Measurements from ENCODE around the gene PSMB10.

Gene PSMB10

GRCh38 chr16:67944690-67945391, 8.2 kb upstream of the PSMB10 start:
- no peaks in the 10 kb centered on the region for H3K9me3 ChIP-seq (ENCODE audit: severe bottlenecking)
- H3K4me1 ChIP-seq (ENCODE audit: insufficient read depth, poor library complexity, severe bottlenecking), result no peaks in the 10 kb centered on the region

GRCh38 chr16:67943619-67944504, 7.2 kb upstream of the PSMB10 start, which contains the start of gene LCAT:
Gene LCAT (minus strand): TSS chr16:67944120. CDS start chr16:67944101, 19 bp downstream.
- H3K9me3 ChIP-seq (ENCODE audit: severe bottlenecking), result no peaks in the 10 kb centered on the region
- peaks cover 74% of the 10 kb centered on the region for H3K36me3 ChIP-seq (ENCODE audit: low read depth)
- ATAC-seq (ENCODE audit: low read depth) (no peak), DNase-seq (ENCODE audit: low spot score) (no peak)
- no peaks in the 10 kb centered on the region for H3K4me1 ChIP-seq (ENCODE audit: insufficient read depth, poor library complexity, severe bottlenecking)
- TF ChIP-seq CTCF (IDR thresholded peaks at IDR 0.05; ENCODE audit: poor library complexity, severe bottlenecking), result no peak
- H3K27me3 ChIP-seq (ENCODE audit: insufficient read depth, poor library complexity, severe bottlenecking), result no peaks in the 10 kb centered on the region
- H3K4me3 ChIP-seq (ENCODE audit: severe bottlenecking), result no peak within 1 kb of the TSS
- H3K27ac ChIP-seq (ENCODE audit: poor library complexity, severe bottlenecking), result no peak within 1 kb of the TSS

More at GRCh38 chr16:67944690-67945391, 8.2 kb upstream of the PSMB10 start:
- no peak for TF ChIP-seq CTCF (IDR thresholded peaks at IDR 0.05; ENCODE audit: poor library complexity, severe bottlenecking)
- no peak overlapping the region for H3K27ac ChIP-seq (ENCODE audit: poor library complexity, severe bottlenecking)
- H3K27me3 ChIP-seq (ENCODE audit: insufficient read depth, poor library complexity, severe bottlenecking), result no peaks in the 10 kb centered on the region
- no peak overlapping the region for H3K4me3 ChIP-seq (ENCODE audit: severe bottlenecking)
- ATAC-seq (ENCODE audit: low read depth), result no peak
- peaks cover 84% of the 10 kb centered on the region for H3K36me3 ChIP-seq (ENCODE audit: low read depth)
- DNase-seq (ENCODE audit: low spot score), result no peak

- H3K27me3 ChIP-seq (ENCODE audit: insufficient read depth, poor library complexity, severe bottlenecking), result no peaks in the 10 kb centered on the region
- H3K9me3 ChIP-seq (ENCODE audit: severe bottlenecking), result no peaks in the 10 kb centered on the region
- peaks cover 68% of the 10 kb centered on the region for H3K36me3 ChIP-seq (ENCODE audit: low read depth)
- ATAC-seq (ENCODE audit: low read depth), result no peak
- no peaks in the 10 kb centered on the region for H3K4me1 ChIP-seq (ENCODE audit: insufficient read depth, poor library complexity, severe bottlenecking)
- no peak for DNase-seq (ENCODE audit: low spot score)
- H3K4me3 ChIP-seq (ENCODE audit: severe bottlenecking), result no peak overlapping the region
- TF ChIP-seq CTCF (IDR thresholded peaks at IDR 0.05; ENCODE audit: poor library complexity, severe bottlenecking), result no peak
- H3K27ac ChIP-seq (ENCODE audit: poor library complexity, severe bottlenecking), result no peak overlapping the region
Observed at GRCh38 chr16:67943256-67943618, 6.6 kb upstream of the PSMB10 start.

- Histone ChIP-seq H3K4me3 (ENCODE audit: severe bottlenecking) (no peak overlapping the region), H3K27ac (ENCODE audit: poor library complexity, severe bottlenecking) (no peak overlapping the region), H3K36me3 (ENCODE audit: low read depth) (peaks cover 63% of the 10 kb centered on the region), H3K27me3 (ENCODE audit: insufficient read depth, poor library complexity, severe bottlenecking) (no peaks in the 10 kb centered on the region), H3K9me3 (ENCODE audit: severe bottlenecking) (no peaks in the 10 kb centered on the region), H3K4me1 (ENCODE audit: insufficient read depth, poor library complexity, severe bottlenecking) (no peaks in the 10 kb centered on the region)
- TF ChIP-seq CTCF (IDR thresholded peaks at IDR 0.05; ENCODE audit: poor library complexity, severe bottlenecking), result no peak
- DNase-seq (ENCODE audit: low spot score) (no peak), ATAC-seq (ENCODE audit: low read depth) (peak; percentile 1; the same call in 2 of the 3 replicates)
Observed at GRCh38 chr16:67942510-67943255, 6.0 kb upstream of the PSMB10 start.
